GM19463 (cell line): ENCODE measurements around the gene RABGAP1L.
"Not testable (repeated sequence)": the region's sequence is repeated elsewhere in the genome, so short reads cannot be mapped to it uniquely, and the experiment has no call there.

Source experiments
- ATAC-seq: cut with Tn5 transposase; IDR thresholded peaks from one replicate; pipeline ENCODE4 v1.9.1; 2021; ENCODE audit warnings: mild to moderate bottlenecking, moderate library complexity; ENCODE audit not compliant: unreplicated experiment

RABGAP1L gene

DNA sequence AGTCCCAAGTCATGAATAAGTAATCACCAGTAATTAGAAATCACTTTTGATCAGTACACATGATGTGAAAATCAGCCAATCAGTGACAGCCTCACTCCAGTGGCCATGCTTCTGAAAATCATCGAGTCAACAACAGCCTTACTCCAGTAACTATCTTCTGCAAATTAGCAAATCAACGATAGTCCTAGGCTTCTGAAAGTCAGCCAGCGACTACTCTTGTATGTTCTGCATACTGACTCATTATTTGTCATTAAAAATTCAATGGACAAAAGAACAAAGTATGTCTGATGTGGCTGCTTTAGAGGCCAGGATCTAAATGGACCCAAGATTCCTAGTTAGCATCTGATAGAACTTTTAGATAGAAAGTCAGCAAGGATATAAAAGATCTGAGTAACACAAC is 391.0 kb downstream of the RABGAP1L start:
- no peak for ATAC-seq

- ATAC-seq, result no peak
These were observed 397.1 kb downstream of the RABGAP1L start for GRCh38 chr1:174556392-174556791.

- no peak for ATAC-seq
These were observed 409.2 kb downstream of the RABGAP1L start for GRCh38 chr1:174568551-174568950.

DNA sequence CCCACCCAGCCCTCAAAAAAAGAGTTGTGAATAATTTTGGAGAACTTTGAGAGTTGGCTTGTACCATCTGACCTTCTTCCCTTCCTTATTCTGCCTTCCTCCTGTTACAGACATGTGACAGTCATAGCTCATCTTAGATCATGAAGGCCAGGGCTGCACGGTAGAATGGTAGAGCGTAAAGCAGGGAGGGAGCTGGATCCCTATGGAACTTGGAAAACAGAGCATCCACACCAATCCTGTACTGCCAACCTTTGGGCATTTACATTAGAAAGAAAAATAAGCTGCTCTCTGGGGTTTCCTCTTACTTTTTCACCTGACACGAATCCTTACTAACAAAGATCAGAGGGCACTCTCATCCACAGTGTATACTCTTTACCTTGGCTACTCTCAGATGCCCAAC is 409.9 kb downstream of the RABGAP1L start:
- no peak for ATAC-seq

DNA sequence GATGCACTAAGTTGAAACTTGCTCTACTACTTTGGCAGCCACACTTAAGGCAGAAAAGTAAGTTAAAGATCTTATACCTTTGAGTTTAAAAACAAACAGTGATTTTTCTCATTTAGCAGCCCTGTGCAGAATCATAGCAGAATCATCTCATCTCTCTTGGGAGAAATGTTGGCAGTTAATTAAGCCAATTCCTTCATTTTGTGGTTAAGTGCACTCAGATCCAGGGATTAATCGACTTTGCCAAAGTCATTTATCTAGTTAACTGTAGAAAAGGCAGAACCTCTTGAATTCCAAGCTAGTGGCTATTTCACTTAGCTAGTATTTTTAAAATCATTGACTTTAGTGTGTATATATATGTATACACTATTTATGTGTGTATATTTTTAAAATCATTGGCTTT is 413.5 kb downstream of the RABGAP1L start:
- no peak for ATAC-seq

- not testable (repeated sequence) for ATAC-seq
These were observed 416.8 kb downstream of the RABGAP1L start for GRCh38 chr1:174576120-174576519.

GRCh38 chr1:174577681-174578080 is 418.4 kb downstream of the RABGAP1L start:
- ATAC-seq, result no peak

- no peak for ATAC-seq
These were observed 421.5 kb downstream of the RABGAP1L start for GRCh38 chr1:174580801-174581200.

GRCh38 chr1:174583316-174583715 is 424.0 kb downstream of the RABGAP1L start:
- no peak for ATAC-seq

GRCh38 chr1:174584071-174584470 is 424.8 kb downstream of the RABGAP1L start:
- no peak for ATAC-seq

- not testable (repeated sequence) for ATAC-seq
These were observed 429.3 kb downstream of the RABGAP1L start for GRCh38 chr1:174588618-174589017.

DNA sequence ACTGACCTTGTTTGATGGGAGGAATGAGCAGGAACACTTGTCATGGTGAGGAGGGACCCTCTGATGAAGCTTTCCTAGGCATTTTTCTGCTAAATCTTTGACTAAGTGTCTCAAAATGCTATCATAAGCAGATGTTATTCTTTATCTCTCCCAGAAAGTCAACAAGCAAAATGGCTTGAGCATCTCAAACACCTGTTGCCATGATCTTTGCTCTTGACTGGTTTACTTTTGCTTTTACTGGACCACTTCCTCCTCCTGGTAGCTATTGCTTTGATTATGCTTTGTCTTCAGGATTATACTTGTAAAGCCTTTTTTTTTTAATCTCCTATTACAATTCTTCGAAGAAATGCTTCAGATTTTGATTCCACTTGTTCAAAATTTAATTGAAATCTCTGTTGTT is 445.9 kb downstream of the RABGAP1L start:
- ATAC-seq, result no peak

DNA sequence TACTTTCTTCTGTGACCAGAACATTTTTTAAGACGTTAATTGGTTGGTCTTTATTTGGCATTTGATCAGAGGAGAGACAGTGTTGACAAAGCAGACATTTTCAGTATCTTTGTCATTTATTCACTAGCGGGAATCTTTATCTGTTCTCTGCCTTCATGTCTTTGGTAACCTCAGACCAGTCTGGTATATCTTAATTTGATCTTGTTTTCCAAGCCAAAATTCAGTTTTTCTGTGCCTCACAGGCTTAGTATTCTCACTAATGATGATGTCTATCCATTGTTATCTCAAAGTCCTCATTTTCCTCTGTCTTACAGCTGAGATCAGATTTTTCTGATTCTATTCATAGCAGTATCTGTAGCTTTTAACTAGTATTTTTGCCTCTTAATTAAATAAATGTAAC is 447.2 kb downstream of the RABGAP1L start:
- no peak for ATAC-seq

GRCh38 chr1:174617905-174618304 is 458.6 kb downstream of the RABGAP1L start:
- ATAC-seq, result not testable (repeated sequence)

- ATAC-seq, result no peak
These were observed 464.2 kb downstream of the RABGAP1L start for GRCh38 chr1:174623324-174624035.

DNA sequence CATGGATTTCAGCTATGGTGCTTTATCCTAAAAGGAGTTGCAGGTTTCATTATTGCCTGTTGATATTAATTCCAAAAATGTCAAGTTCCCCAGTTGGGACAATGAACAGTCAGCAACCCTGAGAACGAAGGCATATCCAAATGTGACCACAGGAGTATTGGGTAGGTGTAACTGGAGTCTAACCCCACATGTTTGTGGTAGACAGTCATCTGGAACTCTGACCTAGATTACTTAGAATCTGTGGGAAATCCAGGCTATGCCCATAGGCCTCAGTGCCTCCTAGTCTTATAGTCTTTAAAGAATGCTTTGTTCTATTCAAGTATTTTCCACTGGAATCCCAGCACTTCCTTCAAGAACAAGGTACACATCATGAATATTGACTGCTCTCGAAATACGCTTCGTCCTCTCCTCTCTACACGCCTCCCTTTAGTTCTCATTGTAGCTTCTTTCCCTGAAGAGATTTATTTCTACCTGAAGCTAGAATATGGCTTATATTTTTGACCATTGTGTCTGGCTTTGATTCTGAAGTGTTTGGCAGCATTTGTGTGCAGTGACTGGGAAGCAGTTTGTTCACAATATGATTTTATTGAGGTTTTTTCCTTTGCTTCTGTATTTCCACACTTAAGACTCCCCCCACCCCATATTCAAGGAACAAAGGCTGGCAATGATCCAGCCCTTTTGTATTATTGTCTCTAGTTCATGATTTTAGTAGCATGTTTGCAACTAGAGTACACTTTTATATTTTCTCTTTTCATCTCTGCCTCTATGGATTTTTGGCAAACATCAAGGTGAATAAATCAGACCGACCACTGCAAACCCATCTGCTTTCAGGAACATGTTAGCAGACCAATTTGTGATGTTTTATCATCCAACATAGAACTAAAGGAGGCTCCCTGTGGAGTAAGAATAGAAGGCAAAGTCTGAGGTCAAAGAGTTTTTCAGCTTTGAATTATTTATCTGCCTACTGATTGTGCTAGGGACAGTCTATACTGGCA is 467.0 kb downstream of the RABGAP1L start:
- no peak for ATAC-seq

DNA sequence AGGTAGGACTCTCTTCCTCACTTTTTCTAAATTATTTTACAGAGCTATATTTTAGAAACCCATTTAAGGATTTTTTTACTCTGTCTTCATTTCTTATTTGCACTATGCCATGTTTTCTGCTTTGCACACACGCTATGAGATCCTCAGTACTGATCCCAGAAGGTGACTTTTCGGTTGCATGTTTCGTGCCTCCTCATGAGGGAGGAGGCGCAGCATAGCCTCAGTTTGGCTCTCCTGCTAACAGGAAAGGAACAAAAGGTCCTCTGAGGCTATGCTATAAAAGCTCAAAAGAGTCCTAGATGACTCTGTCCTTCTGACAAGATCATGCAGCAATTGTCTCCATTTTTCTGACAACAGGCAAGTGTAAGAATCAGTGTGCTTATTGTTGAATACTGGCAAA is 478.2 kb downstream of the RABGAP1L start:
- ATAC-seq, result no peak

DNA sequence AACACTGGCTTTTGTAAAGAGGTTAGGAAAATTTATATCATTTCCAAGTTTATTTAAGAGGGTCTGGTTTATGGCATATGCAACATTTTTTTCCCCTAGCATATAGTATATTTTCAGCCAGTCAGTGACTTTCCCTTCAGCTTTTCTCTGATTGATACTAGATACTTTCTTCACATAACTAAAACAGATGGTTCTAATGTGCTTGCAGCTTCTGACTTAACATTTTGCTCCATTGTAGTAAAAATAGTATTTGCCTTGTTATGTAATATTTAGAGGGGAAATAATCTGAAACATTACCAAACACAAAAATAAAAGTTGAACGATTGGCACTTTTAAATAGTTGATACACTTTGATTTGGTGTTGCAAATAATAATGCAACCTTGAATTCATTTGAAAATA is 480.1 kb downstream of the RABGAP1L start:
- ATAC-seq, result no peak

DNA sequence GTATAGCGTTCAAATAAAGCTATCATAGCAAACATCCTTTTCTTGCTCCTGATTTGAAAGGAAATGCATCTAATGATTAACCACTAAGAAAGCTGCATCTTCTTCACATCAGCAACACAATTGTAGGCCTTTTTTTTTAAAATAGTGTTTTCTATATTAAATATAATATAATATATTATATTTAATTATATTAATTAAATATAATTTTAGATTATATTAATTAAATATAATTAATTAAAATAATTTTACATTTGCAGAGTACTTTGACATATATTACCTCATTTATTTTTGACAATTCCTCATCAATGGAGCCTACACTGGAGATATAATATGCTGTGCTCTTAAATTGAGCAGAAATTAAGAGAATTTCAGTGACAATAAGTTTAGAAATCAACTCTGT is 481.5 kb downstream of the RABGAP1L start:
- no peak for ATAC-seq

DNA sequence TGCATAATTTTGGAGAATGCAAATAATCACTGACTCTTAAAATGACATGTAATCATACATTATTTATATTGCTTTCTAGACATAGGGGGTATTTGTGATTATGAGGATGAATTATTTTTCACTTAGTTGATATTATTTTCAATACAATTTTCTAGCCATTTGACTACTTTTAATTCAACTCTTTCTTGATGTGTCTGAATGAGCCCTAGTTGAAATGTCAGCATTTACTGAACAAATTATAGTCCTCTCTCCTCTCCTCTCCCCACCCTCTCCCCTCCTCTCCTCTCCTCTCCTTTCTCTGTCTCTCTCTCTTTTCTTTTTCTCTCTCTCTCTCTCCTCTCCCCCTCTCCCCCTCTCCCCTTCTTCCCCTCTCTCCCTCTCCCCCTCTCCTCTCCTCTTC is 483.1 kb downstream of the RABGAP1L start:
- no peak for ATAC-seq

- no peak for ATAC-seq
These were observed 483.9 kb downstream of the RABGAP1L start for GRCh38 chr1:174643206-174643605.

DNA sequence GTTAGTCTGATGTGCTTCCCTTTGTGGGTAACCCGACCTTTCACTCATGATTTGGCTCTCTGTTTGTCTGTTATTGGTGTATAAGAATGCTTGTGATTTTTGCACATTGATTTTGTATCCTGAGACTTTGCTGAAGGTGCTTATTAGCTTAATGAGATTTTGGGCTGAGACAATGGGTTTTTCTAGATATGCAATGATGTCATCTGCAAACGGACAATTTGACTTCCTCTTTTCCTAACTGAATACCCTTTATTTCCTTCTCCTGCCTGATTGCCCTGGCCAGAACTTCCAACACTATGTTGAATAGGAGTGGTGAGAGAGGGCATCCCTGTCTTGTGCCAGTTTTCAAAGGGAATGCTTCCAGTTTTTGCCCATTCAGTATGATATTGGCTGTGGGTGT is 490.3 kb downstream of the RABGAP1L start:
- not testable (repeated sequence) for ATAC-seq
